HCT116 (cell line): ENCODE results near the gene TRIM29. TPM values are rescaled to one million over a fixed set of nuclear protein-coding genes. Genes with fewer than 3 reads are reported as not detected.

Experiments
- ATAC-seq: fragments of 200-7000 bp; cut with Tn5 transposase; 2 replicates; pipeline ENCODE4 v1.9.1; 2020; ENCODE audit warnings: mild to moderate bottlenecking, moderate library complexity
- BruUV-seq: library from RNA; stranded (reverse); fragments of 400-500 nt; replicated peaks from 2 replicates; lab custom pipeline; 2021; lab: Mats Ljungman, UMichigan
- CTCF ChIA-PET: fragments of 300-600 bp; sonication (Branson Sonifier 250); formaldehyde crosslinking; loops from one replicate; lab custom pipeline; 2021; ENCODE audit warnings: antibody characterized with exemption; lab: Charles Lee
- POLR2A ChIA-PET: fragments of 300-600, 350-600 bp; sonication (Branson Sonifier 250); formaldehyde crosslinking; loops from one replicate; lab custom pipeline; 2021; ENCODE audit warnings: antibody characterized with exemption; lab: Charles Lee
- RAD21 ChIA-PET, 2 experiments: fragments of 300-600 bp; sonication (Branson Sonifier 250); formaldehyde crosslinking; loops; one replicate each; lab custom pipeline; 2023; ENCODE audit warnings: low total read pairs in 2 of 2; ENCODE audit not compliant: uncharacterized antibody in 2 of 2, unreplicated experiment in 2 of 2, low non-redundant PET in 1 of 2; lab: Charles Lee
- DNase-seq: peaks from one replicate; pipeline ENCODE4 v3.0.0-alpha.2; 2010; ENCODE audit warnings: low read depth, low spot score
- H2AFZ ChIP-seq: fragments of 200-600 bp; shearing (Covaris generic), sonication (generic); 2 replicates; pipeline ENCODE4 v1.6.1; 2017; ENCODE audit warnings: low read depth, mixed run types, mixed read lengths, antibody characterized with exemption, low read length; ENCODE audit not compliant: poor library complexity, severe bottlenecking
- H3K27ac ChIP-seq: 2 replicates; pipeline ENCODE4 v1.5.1; 2012; ENCODE audit warnings: low read depth, low read length
- H3K27me3 ChIP-seq: fragments of 200-600 bp; sonication (generic); 2 replicates; pipeline ENCODE4 v1.6.1; 2016; ENCODE audit warnings: mixed run types, low read length, mixed read lengths; ENCODE audit not compliant: insufficient read depth
- H3K36me3 ChIP-seq, 2 experiments: fragments of 200-500 bp in 1 of 2; fragments of 200-600 bp in 1 of 2; sonication (Bioruptor generic) in 1 of 2; sonication (generic) in 1 of 2; 2 replicates each; pipeline versions ENCODE4 v1.5.1 to v1.6.1; 2014 to 2016; ENCODE audit warnings: low read length in 2 of 2, inconsistent platforms in 1 of 2, mixed read lengths in 1 of 2, mixed run types in 1 of 2; ENCODE audit not compliant: insufficient read depth in 2 of 2, control insufficient read depth in 1 of 2
- H3K4me1 ChIP-seq, 2 experiments: fragments of 200-600 bp in 1 of 2; sonication (generic) in 1 of 2; 2 replicates each; pipeline versions ENCODE4 v1.5.1 to v1.6.1; 2012 to 2017; ENCODE audit warnings: low read length in 2 of 2, inconsistent platforms in 1 of 2, mild to moderate bottlenecking in 1 of 2, mixed read lengths in 1 of 2, mixed run types in 1 of 2, moderate library complexity in 1 of 2; ENCODE audit not compliant: insufficient read depth in 2 of 2, control insufficient read depth in 1 of 2
- H3K4me2 ChIP-seq: fragments of 200-600 bp; sonication (generic); 2 replicates; pipeline ENCODE4 v1.6.1; 2017; ENCODE audit warnings: mixed run types, low read length, mixed read lengths
- H3K4me3 ChIP-seq, 2 experiments: fragments of 200-600 bp in 1 of 2; sonication (generic) in 1 of 2; replicated peaks in 1 of 2; 2 replicates each; pipeline ENCODE4 v1.5.1; 2011 to 2016; ENCODE audit warnings: low read length in 2 of 2, control low read depth in 1 of 2, low read depth in 1 of 2, mild to moderate bottlenecking in 1 of 2, mixed read lengths in 1 of 2, mixed run types in 1 of 2
- H3K79me2 ChIP-seq: fragments of 200-600 bp; sonication (generic); 2 replicates; pipeline ENCODE4 v1.6.1; 2017; ENCODE audit warnings: mild to moderate bottlenecking, mixed run types, low read length, moderate library complexity, mixed read lengths; ENCODE audit not compliant: insufficient read depth
- H3K9ac ChIP-seq: fragments of 200-600 bp; sonication (generic); 2 replicates; pipeline ENCODE4 v1.6.1; 2016; ENCODE audit warnings: low read length, mixed read lengths
- H3K9me2 ChIP-seq: fragments of 200-600 bp; sonication (generic), shearing (Covaris generic); 2 replicates; pipeline ENCODE4 v1.6.1; 2017; ENCODE audit warnings: mixed run types, mild to moderate bottlenecking, moderate library complexity; ENCODE audit not compliant: insufficient read depth
- H3K9me3 ChIP-seq, 2 experiments: fragments of 200-500 bp in 1 of 2; fragments of 200-600 bp in 1 of 2; sonication (Bioruptor generic) in 1 of 2; sonication (generic) in 1 of 2; 2 replicates each; pipeline ENCODE4 v1.6.1; 2014 to 2017; ENCODE audit warnings: low read length in 2 of 2, mixed read lengths in 2 of 2, inconsistent platforms in 1 of 2, low read depth in 1 of 2, mild to moderate bottlenecking in 1 of 2, mixed run types in 1 of 2, moderate library complexity in 1 of 2; ENCODE audit not compliant: control insufficient read depth in 1 of 2, insufficient read depth in 1 of 2
- H4K20me1 ChIP-seq: fragments of 200-600 bp; sonication (generic), shearing (Covaris generic); 2 replicates; pipeline ENCODE4 v1.6.1; 2017; ENCODE audit warnings: mixed run types, mild to moderate bottlenecking, moderate library complexity; ENCODE audit not compliant: insufficient read depth
- ATF3 ChIP-seq: IDR thresholded peaks from 2 replicates; pipeline ENCODE4 v1.6.1; 2012
- CTCF ChIP-seq, 3 experiments: fragments of 200-600 bp in 1 of 3; sonication (generic) in 1 of 3; IDR thresholded peaks in 2 of 3; conservative IDR thresholded peaks in 1 of 3; 2 replicates each; pipeline ENCODE4 v1.5.1; 2012 to 2017; ENCODE audit warnings: low read depth in 2 of 3, low read length in 2 of 3, antibody characterized with exemption in 1 of 3, borderline replicate concordance in 1 of 3, control low read depth in 1 of 3, mild to moderate bottlenecking in 1 of 3, mixed read lengths in 1 of 3, mixed run types in 1 of 3, moderate library complexity in 1 of 3; ENCODE audit not compliant: insufficient read depth in 1 of 3
- EGR1 ChIP-seq: IDR thresholded peaks from 2 replicates; pipeline ENCODE4 v1.6.1; 2012; ENCODE audit warnings: low read depth
- ELF1 ChIP-seq: IDR thresholded peaks from 2 replicates; pipeline ENCODE4 v1.6.1; 2012; ENCODE audit warnings: low read depth, borderline replicate concordance
- FOSL1 ChIP-seq: IDR thresholded peaks from 2 replicates; pipeline ENCODE4 v1.6.1; 2012; ENCODE audit warnings: low read depth
- JUND ChIP-seq: IDR thresholded peaks from 2 replicates; pipeline ENCODE4 v1.6.1; 2012
- POLR2AphosphoS5 ChIP-seq: IDR thresholded peaks from 2 replicates; pipeline ENCODE4 v1.6.1; 2011; ENCODE audit warnings: mild to moderate bottlenecking, low read depth, low read length, moderate library complexity
- SRF ChIP-seq: IDR thresholded peaks from 2 replicates; pipeline ENCODE4 v1.6.1; 2012; ENCODE audit warnings: low read depth
- TCF7L2 ChIP-seq: IDR thresholded peaks from 2 replicates; pipeline ENCODE4 v1.7.0; 2011; ENCODE audit warnings: borderline replicate concordance, inconsistent platforms; ENCODE audit not compliant: insufficient read depth, insufficient read length; ENCODE audit errors: extremely low read depth
- YY1 ChIP-seq: IDR thresholded peaks from 2 replicates; pipeline ENCODE4 v1.6.1; 2011; ENCODE audit warnings: low read length, low read depth, moderate library complexity, mild to moderate bottlenecking; ENCODE audit not compliant: insufficient replicate concordance; ENCODE audit errors: extremely low read depth
- ZFX ChIP-seq: fragments of 450-650 bp; IDR thresholded peaks from 2 replicates; pipeline ENCODE4 v1.6.1; 2017
- ZNF274 ChIP-seq: fragments of 200-500 bp; sonication (Bioruptor generic); IDR thresholded peaks from 2 replicates; pipeline ENCODE4 v1.6.1; 2014; ENCODE audit warnings: mild to moderate bottlenecking, low read depth, low read length, inconsistent platforms
- intact Hi-C: fragments of 100-400 bp; cut with micrococcal nuclease; formaldehyde crosslinking; loops from 2 replicates; pipeline ENCODE4 v1.10.0; 2022
- total RNA-seq: library from RNA; stranded (reverse); gene quantifications from one replicate; pipeline ENCODE4 v1.2.1, GENCODE V29; 2021; ENCODE audit not compliant: unreplicated experiment
- TF ChIP-seq, protein P1 (sequence below): IDR thresholded peaks from 2 replicates; pipeline ENCODE4 v1.6.1; 2012; ENCODE audit warnings: low read depth

The TRIM29 gene
- total RNA-seq, 1 experiment from 2014 or later, result 0.54 TPM

GRCh38 chr11:120078397-120078796 is 59.5 kb downstream of the TRIM29 start (continued):
- no peak for TF ChIP-seq ATF3
- no peak for TF ChIP-seq TCF7L2
- TF ChIP-seq SRF, result no peak
- no peak for TF ChIP-seq EGR1
- TF ChIP-seq ELF1, result no peak
- no peak for TF ChIP-seq ZFX
- no peak for TF ChIP-seq YY1
- TF ChIP-seq, protein P1, sequence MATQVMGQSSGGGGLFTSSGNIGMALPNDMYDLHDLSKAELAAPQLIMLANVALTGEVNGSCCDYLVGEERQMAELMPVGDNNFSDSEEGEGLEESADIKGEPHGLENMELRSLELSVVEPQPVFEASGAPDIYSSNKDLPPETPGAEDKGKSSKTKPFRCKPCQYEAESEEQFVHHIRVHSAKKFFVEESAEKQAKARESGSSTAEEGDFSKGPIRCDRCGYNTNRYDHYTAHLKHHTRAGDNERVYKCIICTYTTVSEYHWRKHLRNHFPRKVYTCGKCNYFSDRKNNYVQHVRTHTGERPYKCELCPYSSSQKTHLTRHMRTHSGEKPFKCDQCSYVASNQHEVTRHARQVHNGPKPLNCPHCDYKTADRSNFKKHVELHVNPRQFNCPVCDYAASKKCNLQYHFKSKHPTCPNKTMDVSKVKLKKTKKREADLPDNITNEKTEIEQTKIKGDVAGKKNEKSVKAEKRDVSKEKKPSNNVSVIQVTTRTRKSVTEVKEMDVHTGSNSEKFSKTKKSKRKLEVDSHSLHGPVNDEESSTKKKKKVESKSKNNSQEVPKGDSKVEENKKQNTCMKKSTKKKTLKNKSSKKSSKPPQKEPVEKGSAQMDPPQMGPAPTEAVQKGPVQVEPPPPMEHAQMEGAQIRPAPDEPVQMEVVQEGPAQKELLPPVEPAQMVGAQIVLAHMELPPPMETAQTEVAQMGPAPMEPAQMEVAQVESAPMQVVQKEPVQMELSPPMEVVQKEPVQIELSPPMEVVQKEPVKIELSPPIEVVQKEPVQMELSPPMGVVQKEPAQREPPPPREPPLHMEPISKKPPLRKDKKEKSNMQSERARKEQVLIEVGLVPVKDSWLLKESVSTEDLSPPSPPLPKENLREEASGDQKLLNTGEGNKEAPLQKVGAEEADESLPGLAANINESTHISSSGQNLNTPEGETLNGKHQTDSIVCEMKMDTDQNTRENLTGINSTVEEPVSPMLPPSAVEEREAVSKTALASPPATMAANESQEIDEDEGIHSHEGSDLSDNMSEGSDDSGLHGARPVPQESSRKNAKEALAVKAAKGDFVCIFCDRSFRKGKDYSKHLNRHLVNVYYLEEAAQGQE, result no peak
- no peak for TF ChIP-seq FOSL1
- TF ChIP-seq, all 23 proteins: peak for 0

DNA sequence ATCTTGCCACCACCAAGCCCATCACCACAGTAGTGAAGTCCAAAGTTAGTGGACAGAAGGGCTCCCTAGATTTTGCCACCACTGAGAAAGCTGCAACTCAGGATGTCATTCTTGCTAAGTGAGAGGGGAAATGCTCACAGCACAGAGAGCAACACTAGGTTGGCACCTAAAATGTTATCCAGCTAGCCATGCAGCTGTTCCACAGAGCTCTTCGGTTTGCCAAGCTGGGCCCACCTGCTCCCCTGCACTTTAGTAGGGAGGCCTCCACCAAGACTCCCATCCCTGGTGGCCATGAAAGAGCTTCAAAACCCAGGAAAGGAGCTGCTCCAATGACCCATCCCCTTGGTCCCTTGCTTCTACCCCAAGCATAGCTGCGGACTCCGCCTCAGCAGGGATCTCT is 63.8 kb downstream of the TRIM29 start:
- Histone ChIP-seq H3K9me3 (no peaks in the 10 kb centered on the region), H3K27me3 (0 out of 2 replicates have a peak, but pooled peaks cover 7% of the 10 kb centered on the region), H3K9me2 (no peaks in the 10 kb centered on the region), H4K20me1 (no peaks in the 10 kb centered on the region), H3K79me2 (no peaks in the 10 kb centered on the region), H3K36me3 (no peaks in the 10 kb centered on the region), H3K27ac (no peak overlapping the region), H3K4me3 (no peak overlapping the region), H2AFZ (no peak overlapping the region), H3K4me2 (no peak overlapping the region), H3K9ac (no peak overlapping the region), H3K4me1 (no peaks in the 10 kb centered on the region)
- DNase-seq (no peak), ATAC-seq (no peak)
- RAD21 ChIA-PET, result no interaction called here
- CTCF ChIA-PET, result no interaction called here
- no TSS peak for BruUV-seq
- POLR2A ChIA-PET, result no interaction called here
- intact Hi-C loops, result no loop called here
- TF ChIP-seq CTCF (IDR thresholded peaks at IDR 0.05 in 2 of 3, conservative IDR thresholded peaks at IDR 0.05 in 1 of 3; ENCODE audit: borderline replicate concordance in 1 of 3, insufficient read depth in 1 of 3, low read depth in 2 of 3, low read length in 2 of 3) (no peak), EGR1 (no peak), JUND (no peak), FOSL1 (no peak), ZNF274 (no peak), POLR2AphosphoS5 (no peak)
- TF ChIP-seq, protein P1, result no peak
